Measurements from ENCODE around the gene HOGA1.

Gene HOGA1

DNA sequence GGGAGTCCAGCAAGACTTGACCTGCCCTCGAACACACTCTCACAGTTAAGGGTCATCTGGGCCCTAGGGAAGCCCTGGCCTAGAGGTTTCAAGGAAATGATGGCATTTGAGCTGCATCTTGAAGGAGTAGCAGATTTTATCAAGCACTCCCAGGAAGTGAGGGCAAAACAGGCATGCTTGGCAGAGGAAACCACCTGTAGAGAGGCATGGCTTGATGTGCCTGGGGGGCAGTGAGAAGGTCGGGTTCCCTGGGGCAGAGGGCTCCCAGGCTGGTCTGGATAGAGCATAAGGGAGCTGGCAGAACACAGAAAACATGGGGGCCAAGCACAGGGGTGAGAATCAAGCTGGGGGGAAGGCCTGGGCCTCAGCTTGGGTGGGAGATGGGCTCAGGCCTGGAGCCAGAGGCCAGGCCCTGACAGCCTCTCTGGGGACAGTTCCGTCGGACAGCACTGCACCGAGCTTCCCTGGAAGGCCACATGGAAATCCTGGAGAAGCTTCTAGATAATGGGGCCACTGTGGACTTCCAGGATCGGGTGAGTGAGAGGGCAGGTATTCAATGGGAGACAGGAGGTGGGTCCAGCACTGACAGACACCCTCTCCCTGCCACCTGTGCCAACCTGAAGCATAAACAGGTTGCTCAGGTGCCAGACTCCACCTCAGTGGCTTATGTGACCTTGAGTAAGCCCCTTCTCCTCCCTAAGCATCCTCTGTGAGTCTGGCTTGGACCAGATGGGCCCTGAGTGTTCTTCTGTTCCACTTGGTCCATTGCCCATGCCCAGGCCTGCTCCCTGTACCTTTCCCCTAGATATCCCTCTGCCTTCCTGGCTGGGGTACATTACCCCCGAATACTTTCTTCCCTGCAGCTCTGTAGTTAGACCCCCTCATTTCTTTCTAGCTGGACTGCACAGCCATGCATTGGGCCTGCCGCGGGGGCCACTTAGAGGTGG lies 3.5 kb upstream of the HOGA1 start:
- DNase-seq: no peak

DNA sequence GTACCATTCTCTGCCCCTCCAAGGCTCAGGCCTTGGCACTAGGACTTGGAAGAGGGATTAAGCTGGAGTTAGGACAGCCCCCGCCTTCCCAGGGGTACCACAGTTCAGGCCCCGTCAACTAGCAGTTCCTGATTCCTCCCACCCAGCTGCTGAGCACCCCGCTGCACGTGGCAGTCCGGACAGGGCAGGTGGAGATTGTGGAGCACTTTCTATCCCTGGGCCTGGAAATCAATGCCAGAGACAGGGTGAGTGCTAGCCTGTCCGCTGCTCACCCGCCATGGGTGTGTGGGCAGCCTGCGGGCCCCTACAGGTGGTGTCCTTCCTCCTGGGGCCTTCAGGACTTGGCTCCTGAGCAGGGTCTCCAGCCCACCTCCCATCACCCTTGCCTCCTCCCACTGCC lies 2.0 kb upstream of the HOGA1 start:
- DNase-seq: no peak

DNA sequence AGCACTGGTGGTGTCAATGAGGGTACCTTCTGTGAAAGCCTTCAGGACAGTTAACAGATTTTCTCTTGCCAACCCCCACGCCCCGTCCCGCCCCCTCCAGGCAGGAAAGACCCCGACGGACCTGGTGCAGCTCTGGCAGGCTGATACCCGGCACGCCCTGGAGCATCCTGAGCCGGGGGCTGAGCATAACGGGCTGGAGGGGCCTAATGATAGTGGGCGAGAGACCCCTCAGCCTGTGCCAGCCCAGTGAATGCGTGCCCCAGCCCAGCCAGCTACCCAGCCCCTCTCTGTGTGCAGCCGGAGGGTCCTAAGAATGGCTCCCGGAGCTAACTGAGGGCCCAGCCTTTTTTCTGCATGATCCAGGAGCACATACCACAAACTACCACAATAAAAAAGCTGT lies 713 bp upstream of the HOGA1 start:
- DNase-seq: no peak

DNA sequence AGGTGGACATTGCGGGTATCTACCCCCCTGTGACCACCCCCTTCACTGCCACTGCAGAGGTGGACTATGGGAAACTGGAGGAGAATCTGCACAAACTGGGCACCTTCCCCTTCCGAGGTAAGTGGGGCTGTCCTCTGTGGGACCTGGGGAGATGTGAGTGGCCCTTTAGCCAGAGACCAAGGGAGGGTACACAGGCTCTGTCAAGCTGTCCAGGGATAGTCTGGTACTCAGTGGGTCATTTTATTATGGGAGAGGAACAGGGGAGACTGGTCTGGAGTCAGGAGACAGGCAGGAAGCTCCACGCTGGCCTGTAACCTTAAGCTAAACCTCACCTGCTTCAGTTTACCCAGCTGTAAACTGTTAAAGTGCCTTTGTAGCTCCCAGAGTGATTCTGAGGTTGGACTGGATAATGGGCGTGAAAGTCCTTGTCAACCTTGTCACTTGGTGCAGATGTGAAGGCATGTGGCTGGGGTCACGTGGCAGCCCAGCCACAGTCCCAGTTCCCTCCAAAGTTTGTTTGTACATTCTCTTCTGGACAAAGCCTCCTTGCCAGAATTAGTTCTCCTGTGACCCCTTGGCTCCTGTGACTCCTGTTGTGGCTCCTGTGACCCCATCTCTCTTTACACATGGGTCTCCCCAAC lies 729 bp downstream of the HOGA1 start:
- DNase-seq: no peak

DNA sequence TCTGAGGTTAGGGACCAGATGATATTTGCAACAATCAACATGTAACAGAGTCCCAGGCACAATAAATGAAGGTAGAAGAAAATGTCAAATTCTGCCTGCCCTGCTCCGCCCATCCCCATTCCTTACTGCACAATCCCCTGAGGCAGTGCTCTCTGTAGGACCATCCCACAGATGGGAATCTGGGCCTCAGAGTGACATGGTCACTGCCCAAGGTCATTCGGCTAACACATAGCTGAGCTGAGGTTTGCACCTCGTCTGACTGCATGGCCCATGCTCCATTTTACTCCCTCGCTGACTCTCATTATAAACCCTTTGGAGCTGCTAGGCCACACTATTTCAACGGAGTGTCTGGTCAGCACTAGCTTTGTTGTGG lies 1.2 kb downstream of the HOGA1 start:
- DNase-seq: no peak

DNA sequence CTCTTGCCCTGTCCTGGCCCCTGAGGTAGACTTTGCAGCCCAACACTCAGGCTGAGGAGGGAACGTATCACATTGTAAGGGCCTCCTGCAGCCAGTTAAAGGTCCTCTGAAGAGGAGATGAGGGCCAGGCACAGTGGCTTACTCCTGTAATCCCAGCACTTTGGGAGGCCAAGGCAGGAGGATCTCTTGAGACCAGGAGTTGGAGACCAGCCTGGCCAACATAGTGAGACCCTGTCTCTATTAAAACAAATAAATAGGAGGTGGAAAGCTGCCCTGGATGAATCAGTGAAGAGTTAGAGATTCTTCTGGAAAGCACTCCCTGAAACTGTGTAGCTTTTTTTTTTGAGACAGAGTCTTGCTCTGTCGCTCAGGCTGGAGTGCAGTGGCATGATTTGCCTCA lies 3.0 kb downstream of the HOGA1 start:
- DNase-seq: no peak

DNA sequence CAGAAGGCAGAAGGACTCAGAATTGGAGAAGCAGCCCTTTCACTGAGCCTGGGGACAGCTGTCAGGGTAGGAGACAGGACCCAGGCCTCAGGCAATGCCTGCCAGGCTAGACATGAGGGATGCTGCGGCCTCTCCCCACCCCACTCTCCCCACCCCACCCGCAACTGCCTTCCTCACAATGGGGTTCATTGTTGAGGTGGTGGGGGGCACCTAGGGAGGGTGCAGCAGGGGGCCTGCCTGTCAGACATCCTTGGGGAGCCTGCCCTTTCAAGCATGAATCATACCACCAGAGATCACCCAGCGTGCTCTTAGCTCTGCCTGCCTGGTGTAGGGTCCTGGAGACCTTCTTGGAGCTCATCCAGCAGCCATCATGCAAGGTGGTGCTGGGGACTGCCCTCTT lies 5.3 kb downstream of the HOGA1 start, which contains the start of gene C10orf62:
C10orf62 (plus strand) TSS at position 243 of the 400 bp plus-strand sequence. CDS start 177 bp downstream, outside the sequence.
- DNase-seq: no peak

DNA sequence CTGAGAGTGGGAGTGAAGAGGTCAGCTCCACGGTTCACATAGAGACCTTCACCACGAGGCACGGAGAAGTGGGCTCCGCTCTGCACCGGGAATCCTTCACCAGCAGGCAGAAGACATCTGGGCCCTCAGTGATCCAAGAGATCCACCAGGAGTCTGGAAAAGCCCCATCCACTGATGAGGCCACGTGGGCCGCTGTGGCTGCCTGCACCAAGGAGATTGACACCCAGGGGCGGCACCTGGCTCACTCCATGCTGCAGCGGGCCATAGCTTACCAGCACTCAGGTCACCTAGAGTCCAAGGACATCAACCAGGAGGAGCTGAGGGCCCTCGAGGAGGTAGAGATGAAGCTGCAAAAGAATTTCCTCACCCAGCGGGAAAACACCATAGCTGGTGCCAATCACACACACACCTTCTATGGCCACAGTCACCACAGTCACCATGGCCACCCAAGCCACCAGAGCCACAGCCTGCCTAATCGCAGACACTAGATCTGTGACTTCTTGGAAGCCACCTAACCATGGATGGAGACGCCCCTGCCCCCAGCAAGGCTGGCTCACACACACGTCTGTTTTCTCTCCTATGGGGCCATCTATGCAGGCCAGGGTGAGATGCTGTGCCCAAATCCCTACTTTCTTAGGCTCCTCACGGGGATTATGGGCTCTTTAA lies 6.0 kb downstream of the HOGA1 start:
- DNase-seq: no peak

DNA sequence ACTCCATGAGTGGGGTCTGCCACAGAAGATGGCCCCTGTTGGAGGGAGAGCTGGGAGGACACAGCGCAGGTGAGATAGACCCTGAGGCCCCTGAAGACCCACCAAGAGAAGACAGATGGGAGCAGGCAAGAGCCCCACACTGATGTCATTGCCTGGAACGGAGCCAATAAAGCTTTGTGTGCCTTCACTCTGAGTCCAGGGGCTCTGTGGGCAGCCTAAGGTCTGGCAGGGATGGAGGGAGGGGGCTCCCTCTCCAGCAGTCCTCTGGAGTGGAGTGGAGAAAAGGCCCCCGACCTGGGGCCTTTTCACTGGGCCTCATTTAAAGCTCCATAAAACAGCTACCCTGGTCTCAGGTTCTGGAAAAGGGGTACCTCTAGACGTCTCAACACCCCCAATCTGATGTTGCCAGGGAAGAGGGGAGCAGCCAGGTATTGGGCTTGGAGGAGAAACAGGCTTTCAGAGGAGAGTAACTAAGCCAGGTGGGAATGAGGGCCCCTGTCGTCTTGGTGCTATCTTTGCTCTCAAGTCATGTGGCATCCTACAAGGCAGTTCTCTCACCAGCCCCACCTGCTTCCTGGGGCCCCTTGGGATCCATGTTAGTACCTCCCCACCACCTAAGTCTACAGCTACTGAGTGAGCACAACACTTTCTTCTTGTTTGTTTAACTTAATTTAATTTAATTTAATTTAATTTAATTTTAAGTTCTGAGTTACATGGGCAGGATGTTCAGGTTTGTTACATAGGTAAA lies 6.7 kb downstream of the HOGA1 start:
- no peak for DNase-seq

DNA sequence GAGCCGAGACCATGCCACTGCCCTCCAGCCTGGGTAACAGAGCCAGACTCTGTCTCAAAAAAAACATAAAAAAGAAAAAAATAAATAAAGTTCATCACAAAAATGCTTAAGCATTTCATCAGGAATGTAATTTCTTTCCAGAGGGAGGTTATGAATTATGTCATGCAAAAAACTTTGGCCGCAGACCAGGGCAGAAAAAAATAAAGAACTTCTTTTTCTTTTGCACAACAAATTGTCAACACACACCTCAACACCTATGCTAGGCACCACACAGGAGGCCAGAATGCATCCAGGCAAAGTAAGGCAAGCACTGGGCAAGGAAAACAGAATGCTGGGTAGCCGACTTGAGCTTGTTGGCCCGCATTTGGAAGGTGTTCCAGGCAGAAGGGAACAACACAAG lies 9.2 kb downstream of the HOGA1 start:
- no peak for DNase-seq

DNA sequence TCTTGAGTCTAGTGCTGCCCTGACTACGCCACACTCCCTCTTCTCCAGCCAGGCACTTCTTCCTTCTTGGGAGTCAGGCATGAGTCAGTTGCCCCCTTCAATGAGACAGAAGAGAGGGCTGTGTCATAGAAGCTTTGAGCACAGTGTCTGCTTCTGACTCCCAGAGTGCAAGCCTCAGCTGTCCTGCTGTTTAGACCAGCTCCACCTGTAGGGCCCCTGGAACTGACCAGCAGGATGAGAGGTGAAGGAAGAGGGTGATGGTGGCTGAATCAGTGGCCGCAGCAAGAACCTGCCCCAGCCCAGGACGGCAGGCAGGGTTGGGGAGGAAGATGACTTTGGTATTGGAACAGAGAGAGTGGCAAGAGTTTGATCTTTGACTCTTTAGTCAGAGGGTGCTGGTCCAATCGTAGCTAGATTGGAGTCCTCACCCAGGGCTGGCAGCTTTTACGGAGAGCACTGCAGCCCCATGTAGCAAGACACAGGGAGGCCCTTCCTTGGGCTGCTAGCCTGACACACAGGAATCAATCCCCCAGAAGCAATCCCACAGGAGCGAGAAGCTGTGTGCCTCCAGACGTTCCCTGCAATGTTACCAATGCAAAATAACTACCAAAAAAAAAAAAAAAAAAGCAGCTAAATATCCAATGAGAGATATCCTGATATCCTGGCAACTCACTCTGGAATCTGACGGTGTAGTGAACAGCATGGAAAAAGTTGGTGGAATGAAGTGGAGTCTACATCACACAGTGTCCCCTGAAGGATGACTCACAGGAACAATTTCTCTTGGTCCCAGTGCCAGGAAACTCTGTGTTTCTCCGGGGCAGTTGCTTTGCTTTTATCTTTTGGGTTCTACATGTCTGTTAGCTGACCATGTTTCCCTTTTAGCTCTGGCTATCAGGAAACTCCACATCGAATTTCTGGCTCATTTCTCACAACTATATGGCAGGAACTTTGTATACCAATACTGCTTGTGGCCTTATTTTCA lies 12.2 kb downstream of the HOGA1 start:
- DNase-seq: no peak

DNA sequence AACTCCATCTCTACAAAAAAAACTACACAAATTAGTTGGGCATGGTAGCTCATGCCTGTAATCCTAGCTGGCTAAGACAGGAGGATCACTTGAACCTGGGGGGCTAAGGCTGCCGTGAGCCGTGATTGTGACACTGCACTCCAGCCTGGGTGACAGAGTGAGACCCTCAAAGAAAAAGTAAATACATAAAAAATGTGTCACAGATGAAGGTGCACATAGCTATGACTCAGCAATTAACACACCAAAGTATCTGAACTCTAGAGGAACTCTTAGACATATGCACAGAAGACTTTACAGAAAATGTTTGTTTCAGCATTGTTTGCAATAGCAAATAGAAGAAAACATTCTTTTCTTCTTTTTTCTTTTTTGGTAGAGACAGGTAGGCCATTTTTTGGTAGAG lies 13.6 kb downstream of the HOGA1 start:
- DNase-seq: no peak

DNA sequence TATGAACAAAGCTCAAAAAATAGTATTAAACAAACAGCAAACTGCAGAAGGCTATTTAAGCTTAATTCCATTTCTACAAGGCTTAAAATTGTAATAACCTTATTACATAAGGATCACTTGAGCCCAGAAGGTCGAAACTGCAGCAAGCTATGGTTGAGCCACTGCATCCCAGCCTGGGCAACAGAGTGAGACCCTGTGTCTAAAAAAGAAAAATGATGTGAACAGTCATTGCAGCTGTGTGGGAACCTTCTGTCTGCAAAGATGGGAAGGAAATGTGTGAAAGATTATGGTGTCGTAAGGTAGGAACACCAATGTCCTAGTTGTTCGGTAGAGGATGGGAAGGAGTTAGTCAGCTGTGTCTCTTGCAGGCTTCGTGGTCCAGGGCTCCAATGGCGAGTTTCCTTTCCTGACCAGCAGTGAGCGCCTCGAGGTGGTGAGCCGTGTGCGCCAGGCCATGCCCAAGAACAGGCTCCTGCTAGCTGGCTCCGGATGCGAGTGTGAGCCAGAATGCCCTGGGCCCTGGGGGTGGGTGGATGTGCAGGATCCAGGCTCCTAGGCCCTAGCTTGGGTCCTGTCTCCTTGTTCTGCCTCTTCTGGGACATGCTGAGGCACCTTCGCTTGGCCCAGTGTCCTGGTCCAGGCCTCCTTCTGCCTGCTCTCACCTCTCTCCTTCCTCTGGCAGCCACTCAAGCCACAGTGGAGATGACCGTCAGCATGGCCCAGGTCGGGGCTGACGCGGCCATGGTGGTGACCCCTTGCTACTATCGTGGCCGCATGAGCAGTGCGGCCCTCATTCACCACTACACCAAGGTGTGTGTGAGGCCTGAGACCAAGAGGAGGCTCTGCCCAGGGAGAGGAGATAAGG lies 14.4 kb downstream of the HOGA1 start:
- DNase-seq: no peak

DNA sequence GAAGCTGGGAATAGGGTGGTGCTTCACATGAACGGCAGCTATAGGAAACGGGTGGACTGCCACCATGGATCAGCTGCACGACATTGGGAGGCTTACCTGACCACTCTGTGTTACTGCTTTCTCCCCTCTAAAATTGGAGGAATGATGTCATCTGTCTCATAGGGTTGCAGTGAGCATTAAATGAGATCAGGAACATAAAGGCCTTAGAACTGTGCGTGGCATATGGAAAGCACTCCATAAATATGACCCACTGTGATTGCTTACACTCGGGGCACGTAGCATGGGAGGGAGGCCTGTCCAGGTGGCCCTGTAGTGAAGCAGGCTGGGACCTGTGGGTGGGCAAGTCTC lies 15.1 kb downstream of the HOGA1 start:
- no peak for DNase-seq

DNA sequence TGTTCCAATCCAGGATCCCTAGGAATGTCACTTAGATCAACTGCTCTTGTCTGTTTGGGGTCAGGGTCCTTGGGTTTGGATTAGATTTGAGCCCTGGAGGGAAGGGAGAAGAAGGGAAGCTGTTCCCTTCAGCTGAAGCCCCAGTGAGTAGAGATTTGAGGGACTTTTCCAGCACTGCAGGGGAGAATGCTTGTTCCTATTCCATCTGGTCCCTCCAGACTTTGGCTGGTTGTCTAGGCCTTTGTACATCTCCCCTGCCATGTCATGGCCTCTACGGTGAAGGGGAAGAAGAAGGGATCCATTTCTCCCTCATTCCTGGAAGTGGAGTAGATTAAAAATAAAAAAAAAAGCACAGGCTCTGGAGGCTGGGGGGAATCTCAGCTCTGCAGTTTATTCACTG lies 16.4 kb downstream of the HOGA1 start:
- DNase-seq: no peak

DNA sequence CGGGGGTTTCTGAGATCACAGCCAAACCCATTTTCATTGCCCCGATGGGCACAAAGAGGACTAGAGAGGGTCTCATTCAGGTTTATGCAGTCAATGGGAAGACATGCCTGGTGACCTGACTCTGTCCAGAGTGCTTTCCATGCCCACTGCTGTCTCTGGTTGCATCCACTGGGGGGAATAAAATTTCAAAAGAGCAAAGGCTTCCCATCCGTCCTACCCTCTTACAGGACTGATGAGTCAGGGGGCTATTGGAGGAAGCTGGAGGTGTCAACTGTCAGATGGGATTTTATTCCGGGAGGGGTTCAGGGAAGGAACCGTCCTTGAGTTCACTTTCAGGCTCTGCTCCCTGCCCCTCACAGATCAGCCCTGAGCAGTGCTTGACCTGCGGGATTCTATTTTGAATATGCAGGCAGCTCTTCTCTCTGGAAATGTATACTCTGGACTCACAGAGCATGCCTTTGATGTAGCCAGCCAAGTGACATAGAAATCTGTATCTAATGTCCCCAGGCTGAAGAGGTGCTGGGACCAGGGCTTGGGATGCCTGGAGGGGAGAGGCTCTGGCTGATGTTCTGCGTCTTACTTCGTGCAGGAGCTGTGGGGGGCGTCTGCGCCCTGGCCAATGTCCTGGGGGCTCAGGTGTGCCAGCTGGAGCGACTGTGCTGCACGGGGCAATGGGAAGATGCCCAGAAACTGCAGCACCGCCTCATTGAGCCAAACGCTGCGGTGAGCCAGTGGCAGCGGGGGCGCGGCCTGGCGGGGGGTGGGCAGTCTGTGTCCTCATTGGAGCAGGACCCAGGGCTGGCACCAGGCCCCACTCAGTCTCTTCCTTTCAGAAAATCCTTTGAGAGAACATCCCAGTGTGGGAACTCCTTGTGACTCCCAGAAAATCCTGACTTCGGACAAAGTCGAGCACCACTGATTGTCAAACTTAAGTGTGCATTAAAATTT lies 17.4 kb downstream of the HOGA1 start:
- DNase-seq: no peak

DNA sequence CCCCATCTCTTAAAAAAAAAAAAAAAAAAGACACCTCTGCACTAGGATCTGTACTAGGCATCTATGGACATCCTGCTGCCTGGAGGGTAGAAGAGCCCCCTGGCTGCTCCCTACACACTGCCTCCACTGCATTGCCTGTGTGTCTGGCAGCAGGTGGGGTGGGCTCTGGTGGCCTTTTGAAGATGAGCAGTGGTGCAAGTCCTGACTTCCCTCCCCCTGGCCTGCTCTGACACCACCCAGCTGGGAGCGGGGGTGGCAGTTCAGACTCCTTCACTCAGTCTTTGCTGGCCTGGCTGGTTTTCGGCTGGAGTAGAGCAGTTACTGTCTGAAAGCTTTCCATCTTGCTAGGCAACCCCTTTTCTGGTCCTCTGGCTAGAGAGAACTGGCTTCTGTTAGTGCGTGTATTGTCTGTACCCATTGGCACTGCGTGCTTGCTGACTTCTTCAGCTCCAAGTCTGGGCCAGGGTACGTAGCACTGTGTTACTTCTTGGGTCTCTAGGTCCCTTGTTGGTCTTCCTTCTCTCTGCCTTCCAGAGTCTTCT lies 23.0 kb downstream of the HOGA1 start:
- no peak for DNase-seq

DNA sequence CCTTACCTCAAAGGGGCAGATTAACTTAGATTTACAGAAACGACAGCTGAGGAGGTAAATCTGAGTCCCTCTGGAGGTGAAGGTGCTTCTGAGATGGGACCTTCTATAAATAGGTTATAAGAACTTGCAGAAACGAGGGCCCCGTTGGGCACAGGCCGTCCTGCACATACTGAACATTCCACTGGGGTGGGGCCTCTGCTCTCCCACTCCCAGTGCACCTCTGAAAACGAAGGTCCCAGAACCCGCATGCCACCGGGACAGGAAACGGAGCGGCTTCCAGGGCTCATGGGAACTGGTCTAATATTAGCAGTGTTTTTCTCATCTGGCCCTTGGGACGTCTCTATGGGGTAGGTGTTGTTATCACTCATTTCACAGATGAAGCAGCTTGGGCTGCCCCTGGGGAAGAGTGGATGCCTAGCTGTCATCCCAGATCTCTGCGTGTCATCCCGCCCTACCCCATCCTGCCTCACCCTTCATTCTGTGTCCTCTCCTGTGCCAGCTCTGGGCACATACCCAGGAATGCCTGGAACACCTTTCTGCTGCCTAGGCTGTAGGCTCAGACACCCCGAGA lies 24.9 kb downstream of the HOGA1 start:
- DNase-seq: no peak

DNA sequence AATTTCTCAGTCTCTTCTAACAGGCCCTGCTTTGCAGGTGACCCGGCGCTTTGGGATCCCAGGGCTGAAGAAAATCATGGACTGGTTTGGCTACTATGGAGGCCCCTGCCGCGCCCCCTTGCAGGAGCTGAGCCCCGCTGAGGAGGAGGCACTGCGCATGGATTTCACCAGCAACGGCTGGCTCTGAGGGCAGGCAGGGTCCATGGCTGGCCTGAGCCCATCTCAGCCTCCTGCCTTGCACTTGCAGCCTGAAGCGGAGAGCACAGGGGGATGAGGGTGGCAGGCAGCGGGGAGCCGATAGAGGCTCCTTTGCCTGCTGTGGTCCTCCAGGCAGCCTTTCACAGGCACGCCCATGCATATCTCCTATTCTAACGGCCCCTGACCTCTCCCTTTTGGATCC lies 27.3 kb downstream of the HOGA1 start:
- no peak for DNase-seq

Data from AML-193 (cell line).